GM12878 (cell line): ENCODE results near the gene MPV17.

Experiments used
- CBFB ChIP-seq: IDR thresholded peaks from 2 replicates; pipeline ENCODE4 v1.6.1; 2016; ENCODE audit warnings: antibody characterized with exemption, low read depth
- SIN3A ChIP-seq: IDR thresholded peaks from 2 replicates; pipeline ENCODE4 v1.6.1; 2012; ENCODE audit warnings: low read depth, low read length, improper control_type of control experiment
- ZNF274 ChIP-seq: IDR thresholded peaks from one replicate; pipeline ENCODE4 v1.8.0; 2011; ENCODE audit not compliant: insufficient read length, insufficient read depth

DNA sequence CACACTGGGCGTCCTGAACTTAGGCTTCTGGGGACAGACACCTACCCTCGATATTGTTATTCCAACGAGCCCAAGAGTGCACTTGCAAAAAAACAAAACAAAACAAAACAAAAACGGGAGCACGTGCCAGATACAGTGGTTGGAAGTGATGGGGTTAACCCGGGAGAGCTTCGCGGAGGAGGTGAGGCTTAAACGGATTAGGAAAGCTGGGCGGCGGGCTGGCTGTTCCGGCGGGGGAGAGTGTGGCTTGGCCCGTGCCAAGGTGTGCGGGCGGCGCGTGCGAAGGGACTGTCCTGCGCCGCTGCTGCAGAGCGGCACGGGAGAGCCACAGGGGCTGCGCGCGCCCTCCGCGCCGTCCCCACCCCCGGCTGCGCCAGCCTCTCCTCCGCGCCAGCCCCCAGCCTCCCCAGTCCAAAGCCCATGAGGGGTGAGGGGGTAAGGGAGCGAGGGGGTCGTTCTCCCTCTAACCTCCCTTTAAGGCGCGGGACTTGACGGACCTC, 58.6 kb downstream of the MPV17 start:
- TF ChIP-seq ZNF274 (no peak), SIN3A (no peak), CBFB (no peak)
